ENCODE measurements around the gene ADGRF5.

GRCh38 chr6:46904117-46904516 is 17.6 kb downstream of the ADGRF5 start:
- TF ChIP-seq GATA2 (IDR thresholded peaks at IDR 0.05; ENCODE audit: low read depth, low read length): no peak
- TF ChIP-seq GATA3 (IDR thresholded peaks at IDR 0.05; ENCODE audit: low read depth, low read length): no peak

Data from SH-SY5Y (cell line).